Mucosa of descending colon (tissue), 3 donors: ENCODE results near the gene RCBTB2. TPM values are rescaled to one million over a fixed set of nuclear protein-coding genes. Genes with fewer than 3 reads are reported as not detected.

Source experiments
- ATAC-seq: fragments of 200-7000 bp; cut with Tn5 transposase; one replicate; pipeline ENCODE4 v1.9.1; 2020; ENCODE audit warnings: mild to moderate bottlenecking, moderate library complexity
- DNase-seq, 3 donors: peaks; one replicate each; pipeline ENCODE4 v3.0.0-alpha.2; 2020
- H3K36me3 ChIP-seq: fragments of 200-600 bp; one replicate; pipeline ENCODE4 v1.8.0; 2021; ENCODE audit warnings: low read depth, mild to moderate bottlenecking
- H3K4me1 ChIP-seq: fragments of 200-600 bp; one replicate; pipeline ENCODE4 v1.8.0; 2021; ENCODE audit warnings: low read depth, mild to moderate bottlenecking
- H3K4me3 ChIP-seq: fragments of 200-600 bp; one replicate; pipeline ENCODE4 v1.8.0; 2021; ENCODE audit warnings: mild to moderate bottlenecking
- H3K9me3 ChIP-seq: fragments of 200-600 bp; one replicate; pipeline ENCODE4 v1.8.0; 2021; ENCODE audit warnings: mild to moderate bottlenecking
- intact Hi-C, 2 donors: fragments of 100-400 bp; cut with DNase I in 1 of 2; cut with micrococcal nuclease in 1 of 2; formaldehyde crosslinking; loops; one replicate each; pipeline versions ENCODE4 v1.11.0 to v1.11.1; 2022; cut with DNase I, micrococcal nuclease
- total RNA-seq, 3 donors: library from RNA; stranded (reverse); fragmentation: NEBNext Ultra II Directional in 2 of 3; extraction: Animal tissue kit (Norgen Biotek cat#: 25700) in 2 of 3; gene quantifications; one replicate each; pipeline versions ENCODE4 v1.2.1 to v1.2.4, GENCODE V29; 2021 to 2023
- TF ChIP-seq, protein P1 (sequence below): fragments of 200-600 bp; IDR thresholded peaks from one replicate; pipeline ENCODE4 v1.8.0; 2022; ENCODE audit warnings: antibody characterized with exemption, mild to moderate bottlenecking
- donor health status: DM: no; HTN: no; CAD: no; lungs with moderate emphysema.
- donor health status: DM: no; HTN: no; CAD: no.
- donor health status: DM: no; HTN: yes; CAD: no.

Gene RCBTB2
- total RNA-seq, 3 donors from 2014 or later = 4.9 to 10.9 (median 6.7) TPM

DNA sequence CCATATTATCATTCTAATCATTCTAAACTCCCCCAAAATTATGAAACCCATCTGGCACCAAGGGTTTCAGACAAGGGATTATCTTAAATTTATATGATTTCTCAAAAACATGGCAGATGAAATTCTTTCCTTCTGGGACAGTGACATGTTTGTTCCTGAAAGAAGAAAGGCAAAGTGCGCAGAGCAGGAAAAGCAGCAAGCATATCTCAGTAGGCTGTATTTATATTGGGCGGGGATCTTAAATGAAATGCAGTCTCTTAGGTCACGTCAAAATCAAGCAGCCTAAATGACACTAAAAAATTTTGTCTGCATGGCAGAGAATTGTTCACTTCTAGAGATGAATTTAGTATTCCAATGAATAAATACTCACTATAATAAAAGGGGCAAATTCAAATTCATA lies 49.3 kb downstream of the RCBTB2 start:
- DNase-seq = no peak
- Histone ChIP-seq H3K4me3 (no peak overlapping the region), H3K4me1 (no peaks in the 10 kb centered on the region), H3K9me3 (no peaks in the 10 kb centered on the region), H3K36me3 (no peaks in the 10 kb centered on the region)
- ATAC-seq = peak; percentile 54
- TF ChIP-seq, protein P1, sequence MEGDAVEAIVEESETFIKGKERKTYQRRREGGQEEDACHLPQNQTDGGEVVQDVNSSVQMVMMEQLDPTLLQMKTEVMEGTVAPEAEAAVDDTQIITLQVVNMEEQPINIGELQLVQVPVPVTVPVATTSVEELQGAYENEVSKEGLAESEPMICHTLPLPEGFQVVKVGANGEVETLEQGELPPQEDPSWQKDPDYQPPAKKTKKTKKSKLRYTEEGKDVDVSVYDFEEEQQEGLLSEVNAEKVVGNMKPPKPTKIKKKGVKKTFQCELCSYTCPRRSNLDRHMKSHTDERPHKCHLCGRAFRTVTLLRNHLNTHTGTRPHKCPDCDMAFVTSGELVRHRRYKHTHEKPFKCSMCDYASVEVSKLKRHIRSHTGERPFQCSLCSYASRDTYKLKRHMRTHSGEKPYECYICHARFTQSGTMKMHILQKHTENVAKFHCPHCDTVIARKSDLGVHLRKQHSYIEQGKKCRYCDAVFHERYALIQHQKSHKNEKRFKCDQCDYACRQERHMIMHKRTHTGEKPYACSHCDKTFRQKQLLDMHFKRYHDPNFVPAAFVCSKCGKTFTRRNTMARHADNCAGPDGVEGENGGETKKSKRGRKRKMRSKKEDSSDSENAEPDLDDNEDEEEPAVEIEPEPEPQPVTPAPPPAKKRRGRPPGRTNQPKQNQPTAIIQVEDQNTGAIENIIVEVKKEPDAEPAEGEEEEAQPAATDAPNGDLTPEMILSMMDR = no peak
- intact Hi-C loops = no loop called here

DNA sequence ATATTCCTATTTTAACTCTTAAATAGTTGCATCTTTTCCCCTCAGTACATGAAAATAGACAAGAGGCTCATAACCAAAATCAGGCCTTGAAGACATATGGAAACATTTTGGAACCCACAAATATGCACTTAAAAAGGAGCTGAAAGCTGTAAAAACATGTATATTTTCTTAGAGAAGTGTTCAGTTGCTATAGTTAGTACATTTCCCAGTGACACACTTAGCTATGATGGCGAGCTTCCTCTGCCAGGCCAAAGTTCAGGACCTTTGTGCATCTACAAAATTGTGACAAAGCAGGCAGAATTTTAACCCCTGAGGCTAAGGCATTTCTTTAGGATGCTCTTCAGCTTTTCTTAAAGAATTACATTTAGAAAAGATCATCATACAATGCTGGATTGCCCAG lies 54.5 kb downstream of the RCBTB2 start:
- ATAC-seq = no peak
- no peaks in the 10 kb centered on the region for H3K9me3 ChIP-seq
- no peak overlapping the region for H3K4me3 ChIP-seq
- TF ChIP-seq, protein P1 = no peak
- H3K4me1 ChIP-seq = no peaks in the 10 kb centered on the region
- intact Hi-C loops = no loop called here
- H3K36me3 ChIP-seq = no peaks in the 10 kb centered on the region
- DNase-seq = no peak

DNA sequence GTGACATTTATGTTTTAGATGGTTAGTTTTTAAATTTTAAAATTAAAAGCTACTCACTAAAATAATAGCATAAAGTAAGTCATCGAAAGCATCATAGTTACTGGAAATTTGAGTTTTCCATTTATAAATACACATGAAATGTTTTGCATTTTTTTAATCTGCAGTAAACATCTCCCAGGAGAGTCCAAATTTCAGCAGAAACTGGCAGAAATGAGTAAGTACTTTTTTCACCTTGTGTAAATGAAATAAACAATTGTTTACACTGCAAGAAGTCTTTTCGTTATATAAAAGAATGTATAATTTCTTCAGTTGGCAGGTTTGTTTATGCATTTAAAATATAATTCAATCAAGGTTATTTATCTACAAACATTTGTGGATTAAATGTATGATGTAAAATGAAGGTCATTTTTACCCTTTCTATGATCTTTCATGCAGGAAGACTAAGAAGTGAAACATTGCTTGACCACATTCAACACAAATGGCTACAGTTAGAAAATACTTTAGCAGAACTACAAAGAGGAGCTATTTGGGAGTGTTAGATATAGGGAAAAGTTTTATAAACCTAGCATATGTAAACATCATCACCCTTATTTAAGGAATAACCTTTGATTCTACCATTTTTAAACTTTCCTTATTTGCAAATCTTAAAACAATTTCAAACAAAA lies 55.6 kb downstream of the RCBTB2 start:
- TF ChIP-seq, protein P1 = no peak
- H3K9me3 ChIP-seq = no peaks in the 10 kb centered on the region
- H3K36me3 ChIP-seq = no peaks in the 10 kb centered on the region
- H3K4me1 ChIP-seq = no peaks in the 10 kb centered on the region
- DNase-seq = no peak
- intact Hi-C loops = no loop called here
- H3K4me3 ChIP-seq = no peak overlapping the region
- ATAC-seq = no peak

DNA sequence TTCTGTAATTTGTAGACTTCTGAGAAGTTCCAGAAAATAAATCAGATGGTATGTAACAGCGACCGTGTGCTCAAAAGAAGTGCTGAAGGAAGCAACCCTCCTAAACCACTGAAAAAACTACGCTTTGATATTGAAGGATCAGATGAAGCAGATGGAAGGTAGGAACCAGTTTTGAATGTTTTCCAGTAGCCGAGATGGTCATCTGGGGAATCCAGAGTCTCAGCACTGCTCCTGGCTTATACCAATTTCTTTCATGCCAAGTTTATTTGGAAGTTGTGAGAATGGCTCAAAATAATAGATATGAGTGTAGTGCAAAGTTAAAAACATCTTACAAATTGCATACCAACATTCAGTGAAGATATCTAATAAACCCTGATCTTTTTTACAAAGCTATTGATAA lies 56.2 kb downstream of the RCBTB2 start:
- TF ChIP-seq, protein P1 = no peak
- H3K36me3 ChIP-seq = no peaks in the 10 kb centered on the region
- no peak for ATAC-seq
- no peak overlapping the region for H3K4me3 ChIP-seq
- intact Hi-C loops = no loop called here
- no peak for DNase-seq
- no peaks in the 10 kb centered on the region for H3K9me3 ChIP-seq
- no peaks in the 10 kb centered on the region for H3K4me1 ChIP-seq

DNA sequence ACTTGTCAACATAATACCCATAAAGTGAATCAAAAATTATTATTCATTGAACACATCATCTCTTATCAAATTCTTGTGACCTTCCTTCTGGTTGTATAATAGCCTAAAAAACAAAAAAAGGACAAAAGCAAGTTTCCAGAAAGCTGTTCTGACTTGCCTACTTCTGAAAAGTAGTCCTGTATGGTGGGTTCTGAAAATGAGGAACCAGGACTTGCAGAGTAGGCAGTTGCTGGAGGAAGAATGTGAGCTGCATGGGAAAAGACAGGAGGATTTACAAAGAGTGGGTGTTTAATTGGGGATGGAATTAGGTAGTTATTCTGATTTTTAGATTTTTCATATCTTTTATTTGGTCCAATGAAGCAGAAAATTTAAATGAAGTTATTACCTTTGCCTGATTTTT lies 56.7 kb downstream of the RCBTB2 start:
- Histone ChIP-seq H3K4me3 (no peak overlapping the region), H3K4me1 (no peaks in the 10 kb centered on the region), H3K9me3 (no peaks in the 10 kb centered on the region), H3K36me3 (no peaks in the 10 kb centered on the region)
- TF ChIP-seq, protein P1 = no peak
- DNase-seq = no peak
- no peak for ATAC-seq
- intact Hi-C loops = no loop called here

DNA sequence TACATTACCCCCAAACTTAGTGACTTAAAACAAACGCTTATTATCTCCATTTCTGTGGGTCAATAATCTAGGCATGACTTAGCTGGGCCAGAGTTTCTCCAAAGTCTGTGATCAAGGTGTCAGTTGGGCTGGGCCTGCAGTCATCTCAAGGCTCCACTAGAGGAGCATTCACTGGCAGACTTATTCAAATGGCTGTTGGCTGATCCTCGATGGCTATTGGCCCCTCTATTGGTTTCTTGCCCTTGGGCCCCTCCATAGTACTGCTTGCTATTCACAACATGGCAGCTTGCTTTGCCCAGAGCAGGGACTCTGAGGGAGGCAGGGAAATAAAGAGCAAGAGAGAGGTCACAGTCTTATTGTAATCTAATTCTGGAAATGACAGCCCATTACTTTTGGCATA lies 57.6 kb downstream of the RCBTB2 start:
- Histone ChIP-seq H3K36me3 (no peaks in the 10 kb centered on the region), H3K4me3 (no peak overlapping the region), H3K4me1 (no peaks in the 10 kb centered on the region), H3K9me3 (no peaks in the 10 kb centered on the region)
- intact Hi-C loops = no loop called here
- ATAC-seq (no peak), DNase-seq (no peak)
- TF ChIP-seq, protein P1 = no peak
